ENCODE measurements around the gene SIN3B. TPM values are rescaled to one million over a fixed set of nuclear protein-coding genes. Genes with fewer than 3 reads are reported as not detected.

The SIN3B gene
- total and polyA plus RNA-seq, 2 of the 13 experiments (the other 11 are each of a cell fraction or from before 2014, with no cell fraction given), result 12.9 to 25.7 TPM

DNA sequence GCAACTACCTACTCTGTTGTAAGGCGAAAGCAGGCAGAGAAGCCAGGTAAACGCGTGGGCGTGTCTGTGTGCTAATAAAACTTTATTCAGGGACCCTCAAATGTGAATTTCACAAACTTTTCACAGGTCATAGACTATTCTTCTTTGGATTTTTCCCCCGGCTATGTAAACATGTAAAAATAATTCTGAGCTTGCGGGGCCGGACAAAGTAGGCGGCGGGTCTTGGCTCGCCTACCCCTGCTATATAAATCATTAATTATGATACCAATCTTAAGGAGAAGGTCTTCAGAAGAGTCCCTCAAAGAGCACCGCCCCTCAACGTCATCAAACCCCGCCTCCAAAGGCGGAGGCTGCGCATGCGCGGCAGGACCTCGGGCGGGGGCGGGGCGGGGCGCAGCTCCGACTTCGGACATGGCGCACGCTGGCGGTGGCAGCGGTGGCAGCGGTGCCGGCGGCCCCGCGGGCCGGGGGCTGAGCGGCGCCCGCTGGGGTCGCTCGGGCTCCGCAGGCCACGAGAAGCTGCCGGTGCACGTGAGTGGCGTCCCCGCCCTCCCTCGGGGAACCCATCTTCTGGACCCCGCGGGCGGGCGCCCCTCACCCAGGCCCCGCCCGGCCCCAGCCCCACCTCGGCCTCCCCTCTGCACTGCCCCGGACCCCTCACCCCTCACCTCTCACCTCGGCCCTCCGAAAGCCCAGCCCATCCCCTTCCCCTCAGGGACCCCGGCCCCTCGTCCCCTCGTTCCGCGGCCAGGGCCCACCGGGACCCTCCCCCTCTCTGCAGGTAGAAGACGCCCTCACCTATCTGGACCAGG is at the start of gene SIN3B (continued):
- TF ChIP-seq ZSCAN22 (CRISPR knock-in tag; IDR thresholded peaks at IDR 0.05) (no peak), ZNF543 (CRISPR knock-in tag; IDR thresholded peaks at IDR 0.05) (0 out of 2 replicates have a peak, but pooled peaks have one; percentile 50), POLR2AphosphoS5 (IDR thresholded peaks at IDR 0.05; ENCODE audit: low read depth, low read length) (peak; percentile 58), ZNF530 (CRISPR knock-in tag; IDR thresholded peaks at IDR 0.05; ENCODE audit: low read depth) (no peak), NKX3-1 (CRISPR knock-in tag; IDR thresholded peaks at IDR 0.05) (no peak), FOSL2 (CRISPR knock-in tag; IDR thresholded peaks at IDR 0.05) (no peak), RFXANK (CRISPR knock-in tag; IDR thresholded peaks at IDR 0.05) (no peak), CC2D1A (CRISPR knock-in tag; IDR thresholded peaks at IDR 0.05) (no peak), HNRNPH1 (optimal IDR thresholded peaks at IDR 0.05; ENCODE audit: low read depth, low read length) (no peak), ZNF773 (CRISPR knock-in tag; IDR thresholded peaks at IDR 0.05; ENCODE audit: borderline replicate concordance) (0 out of 2 replicates have a peak, but pooled peaks have one; percentile 36), NR2C2 (CRISPR knock-in tag; IDR thresholded peaks at IDR 0.05; ENCODE audit: borderline replicate concordance) (0 out of 2 replicates have a peak, but pooled peaks have one; percentile 18), ZNF3 (CRISPR knock-in tag; IDR thresholded peaks at IDR 0.05) (no peak), ZNF547 (CRISPR knock-in tag; IDR thresholded peaks at IDR 0.05) (peak; percentile 49; the same call in 1 of the 2 replicates), ZNF570 (CRISPR knock-in tag; IDR thresholded peaks at IDR 0.05; ENCODE audit: borderline replicate concordance) (no peak), TCF12 (IDR thresholded peaks at IDR 0.05) (no peak), TCF12 (CRISPR knock-in tag; IDR thresholded peaks at IDR 0.05) (no peak)
- TF ChIP-seq, protein P1, sequence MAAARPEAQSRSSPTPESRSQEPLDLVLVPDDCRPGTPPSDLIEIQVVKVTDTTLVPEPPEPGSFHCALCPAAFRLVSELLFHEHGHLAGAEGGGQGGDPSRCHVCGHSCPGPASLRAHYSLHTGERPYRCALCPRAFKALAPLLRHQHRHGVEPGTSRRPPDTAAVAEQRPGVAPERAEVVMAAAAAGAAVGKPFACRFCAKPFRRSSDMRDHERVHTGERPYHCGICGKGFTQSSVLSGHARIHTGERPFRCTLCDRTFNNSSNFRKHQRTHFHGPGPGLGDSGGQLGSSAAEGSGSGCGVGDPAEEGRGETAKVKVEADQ (CRISPR knock-in tag; IDR thresholded peaks at IDR 0.05; ENCODE audit: borderline replicate concordance), result peak; percentile 69; the same call in 1 of the 2 replicates
- TF ChIP-seq, protein P2, sequence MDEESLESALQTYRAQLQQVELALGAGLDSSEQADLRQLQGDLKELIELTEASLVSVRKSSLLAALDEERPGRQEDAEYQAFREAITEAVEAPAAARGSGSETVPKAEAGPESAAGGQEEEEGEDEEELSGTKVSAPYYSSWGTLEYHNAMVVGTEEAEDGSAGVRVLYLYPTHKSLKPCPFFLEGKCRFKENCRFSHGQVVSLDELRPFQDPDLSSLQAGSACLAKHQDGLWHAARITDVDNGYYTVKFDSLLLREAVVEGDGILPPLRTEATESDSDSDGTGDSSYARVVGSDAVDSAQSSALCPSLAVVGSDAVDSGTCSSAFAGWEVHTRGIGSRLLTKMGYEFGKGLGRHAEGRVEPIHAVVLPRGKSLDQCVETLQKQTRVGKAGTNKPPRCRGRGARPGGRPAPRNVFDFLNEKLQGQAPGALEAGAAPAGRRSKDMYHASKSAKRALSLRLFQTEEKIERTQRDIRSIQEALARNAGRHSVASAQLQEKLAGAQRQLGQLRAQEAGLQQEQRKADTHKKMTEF (CRISPR knock-in tag; IDR thresholded peaks at IDR 0.05), result peak; percentile 22; the same call in 1 of the 2 replicates
- TF ChIP-seq, protein P3, sequence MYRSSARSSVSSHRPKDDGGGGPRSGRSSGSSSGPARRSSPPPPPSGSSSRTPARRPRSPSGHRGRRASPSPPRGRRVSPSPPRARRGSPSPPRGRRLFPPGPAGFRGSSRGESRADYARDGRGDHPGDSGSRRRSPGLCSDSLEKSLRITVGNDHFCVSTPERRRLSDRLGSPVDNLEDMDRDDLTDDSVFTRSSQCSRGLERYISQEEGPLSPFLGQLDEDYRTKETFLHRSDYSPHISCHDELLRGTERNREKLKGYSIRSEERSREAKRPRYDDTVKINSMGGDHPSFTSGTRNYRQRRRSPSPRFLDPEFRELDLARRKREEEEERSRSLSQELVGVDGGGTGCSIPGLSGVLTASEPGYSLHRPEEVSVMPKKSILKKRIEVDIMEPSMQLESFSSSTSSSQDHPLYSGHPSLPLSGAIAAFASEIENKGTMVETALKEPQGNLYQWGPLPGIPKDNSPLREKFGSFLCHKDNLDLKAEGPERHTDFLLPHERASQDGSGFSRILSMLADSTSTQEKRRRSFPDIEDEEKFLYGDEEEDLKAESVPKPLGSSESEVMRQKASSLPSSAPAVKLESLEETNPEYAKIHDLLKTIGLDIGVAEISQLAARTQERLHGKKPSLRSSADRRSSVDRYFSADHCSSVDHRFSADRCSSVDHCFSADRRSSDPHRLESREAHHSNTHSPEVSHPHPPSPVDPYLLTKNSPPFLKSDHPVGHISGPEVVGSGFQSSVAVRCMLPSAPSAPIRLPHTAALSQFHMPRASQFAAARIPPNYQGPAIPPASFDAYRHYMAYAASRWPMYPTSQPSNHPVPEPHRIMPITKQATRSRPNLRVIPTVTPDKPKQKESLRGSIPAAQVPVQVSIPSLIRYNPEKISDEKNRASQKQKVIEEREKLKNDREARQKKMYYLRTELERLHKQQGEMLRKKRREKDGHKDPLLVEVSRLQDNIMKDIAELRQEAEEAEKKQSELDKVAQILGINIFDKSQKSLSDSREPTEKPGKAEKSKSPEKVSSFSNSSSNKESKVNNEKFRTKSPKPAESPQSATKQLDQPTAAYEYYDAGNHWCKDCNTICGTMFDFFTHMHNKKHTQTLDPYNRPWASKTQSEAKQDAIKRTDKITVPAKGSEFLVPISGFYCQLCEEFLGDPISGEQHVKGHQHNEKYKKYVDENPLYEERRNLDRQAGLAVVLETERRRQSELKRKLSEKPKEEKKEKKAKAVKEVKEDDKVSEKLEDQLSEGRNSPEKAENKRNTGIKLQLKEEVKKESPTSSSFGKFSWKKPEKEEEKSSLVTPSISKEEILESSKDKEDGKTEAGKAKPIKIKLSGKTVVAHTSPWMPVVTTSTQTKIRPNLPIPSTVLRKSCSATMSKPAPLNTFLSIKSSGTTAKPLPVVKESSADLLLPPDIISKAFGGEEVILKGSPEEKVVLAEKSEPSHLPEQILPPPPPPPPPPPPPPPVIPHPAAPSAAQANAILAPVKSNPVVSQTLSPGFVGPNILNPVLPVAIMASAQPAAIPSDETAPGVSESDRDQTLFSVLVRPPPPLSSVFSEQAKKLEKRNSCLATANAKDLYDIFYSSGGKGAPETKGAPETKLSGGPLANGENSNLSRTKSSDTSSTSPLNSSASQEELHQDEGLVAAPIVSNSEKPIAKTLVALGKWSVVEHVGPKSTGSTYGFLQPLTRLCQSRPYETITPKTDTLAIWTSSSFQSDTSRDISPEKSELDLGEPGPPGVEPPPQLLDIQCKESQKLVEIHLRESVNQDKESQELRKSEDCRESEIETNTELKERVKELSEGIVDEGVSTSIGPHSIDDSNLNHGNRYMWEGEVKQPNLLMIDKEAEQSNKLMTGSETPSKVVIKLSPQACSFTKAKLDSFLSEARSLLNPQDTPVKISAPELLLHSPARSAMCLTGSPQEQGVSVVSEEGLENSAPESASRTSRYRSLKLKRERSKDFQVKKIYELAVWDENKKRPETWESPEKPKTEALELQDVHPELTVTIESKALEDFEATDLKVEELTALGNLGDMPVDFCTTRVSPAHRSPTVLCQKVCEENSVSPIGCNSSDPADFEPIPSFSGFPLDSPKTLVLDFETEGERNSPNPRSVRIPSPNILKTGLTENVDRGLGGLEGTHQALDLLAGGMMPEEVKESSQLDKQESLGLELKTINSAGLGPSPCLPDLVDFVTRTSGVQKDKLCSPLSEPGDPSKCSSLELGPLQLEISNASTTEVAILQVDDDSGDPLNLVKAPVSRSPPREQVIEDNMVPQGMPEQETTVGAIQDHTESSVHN (CRISPR knock-in tag; IDR thresholded peaks at IDR 0.05), result no peak
- TF ChIP-seq, protein P4, sequence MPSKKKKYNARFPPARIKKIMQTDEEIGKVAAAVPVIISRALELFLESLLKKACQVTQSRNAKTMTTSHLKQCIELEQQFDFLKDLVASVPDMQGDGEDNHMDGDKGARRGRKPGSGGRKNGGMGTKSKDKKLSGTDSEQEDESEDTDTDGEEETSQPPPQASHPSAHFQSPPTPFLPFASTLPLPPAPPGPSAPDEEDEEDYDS (CRISPR knock-in tag; IDR thresholded peaks at IDR 0.05), result peak; percentile 26; the same call in 1 of the 2 replicates
